Motor neuron (in vitro differentiated cells): ENCODE data around the gene TMEM74B. TPM values are rescaled to one million over a fixed set of nuclear protein-coding genes. Genes with fewer than 3 reads are reported as not detected.
"Not testable (repeated sequence)": the region's sequence is repeated elsewhere in the genome, so short reads cannot be mapped to it uniquely, and the experiment has no call there.

Experiments
- ATAC-seq, 8 experiments: fragments of 200-7000 bp; cut with Tn5 transposase; replicated peaks in 6 of 8; 2 replicates each; pipeline ENCODE4 v1.8.0; 2021; ENCODE audit warnings: mild to moderate bottlenecking in 8 of 8, moderate library complexity in 8 of 8
- H3K27ac ChIP-seq, 2 donors: fragments of 250-450 bp; sonication (Bioruptor Pico); 2 replicates each; pipeline ENCODE4 v1.9.0; 2021; ENCODE audit warnings: antibody characterized with exemption in 2 of 2, mild to moderate bottlenecking in 2 of 2, moderate library complexity in 1 of 2
- H3K4me1 ChIP-seq, 2 donors: fragments of 250-450 bp; sonication (Bioruptor Pico); replicated peaks in 1 of 2; 2 replicates each; pipeline ENCODE4 v1.6.1; 2021; ENCODE audit warnings: antibody characterized with exemption in 2 of 2, mild to moderate bottlenecking in 2 of 2, moderate library complexity in 1 of 2
- H3K4me3 ChIP-seq, 5 donors: fragments of 250-450 bp; sonication (Bioruptor Pico); 2 replicates each; pipeline ENCODE4 v1.9.0; 2021; ENCODE audit warnings: antibody characterized with exemption in 5 of 5, mild to moderate bottlenecking in 5 of 5, moderate library complexity in 4 of 5
- WGBS, 10 experiments: fragments of 450-650 bp; shearing (Covaris generic); methylation state at CpG; one replicate each; pipeline ENCODE4 v1.0.0; 2022; 5-methylcytosine and 5-hydroxymethylcytosine counted together
- in situ Hi-C, 9 experiments: fragments of 400-800 bp; cut with MboI; loops; one replicate each; pipeline ENCODE4 v1.15.0; 2021; ENCODE audit warnings: low sequenced_read_pairs in 9 of 9, low pct_unique_long_range_greater_than_20kb in 2 of 9; ENCODE audit not compliant: unreplicated experiment in 9 of 9
- total RNA-seq, 8 experiments: library from RNA; unstranded; fragments of 300-600 nt; gene quantifications; 2 replicates each; pipeline versions ENCODE4 v1.2.3 to v1.2.4, GENCODE V29; 2022

TMEM74B gene
- total RNA-seq, result 10 to 100 TPM in 3 of 8 experiments, 1 to 10 TPM in 3, under 1 TPM in 2; 0.71 to 16.9 (median 5.9) TPM

- WGBS, 10 experiments, result 0% methylated on average over 2 of the region's 76 CpGs; no CpG with 5 or more reads in 9 of the 10 experiments
- peaks cover 0 to 3% of the 10 kb centered on the region in 2 donors for H3K4me1 ChIP-seq
- peak in 7 of 8 experiments; percentile 22 to 64 (median 54) for ATAC-seq
- peak within 1 kb of the TSS; percentile 43 to 92 (median 67) for H3K4me3 ChIP-seq
- in situ Hi-C loops, result no loop called here
- peak within 1 kb of the TSS in 1 of 2 donors; percentile 18 for H3K27ac ChIP-seq
Measured at GRCh38 chr20:1184638-1185315, at the start of gene TMEM74B. TMEM74B (minus strand) TSS chr20:1184981; CDS start chr20:1183801, 1,180 bp downstream.

DNA sequence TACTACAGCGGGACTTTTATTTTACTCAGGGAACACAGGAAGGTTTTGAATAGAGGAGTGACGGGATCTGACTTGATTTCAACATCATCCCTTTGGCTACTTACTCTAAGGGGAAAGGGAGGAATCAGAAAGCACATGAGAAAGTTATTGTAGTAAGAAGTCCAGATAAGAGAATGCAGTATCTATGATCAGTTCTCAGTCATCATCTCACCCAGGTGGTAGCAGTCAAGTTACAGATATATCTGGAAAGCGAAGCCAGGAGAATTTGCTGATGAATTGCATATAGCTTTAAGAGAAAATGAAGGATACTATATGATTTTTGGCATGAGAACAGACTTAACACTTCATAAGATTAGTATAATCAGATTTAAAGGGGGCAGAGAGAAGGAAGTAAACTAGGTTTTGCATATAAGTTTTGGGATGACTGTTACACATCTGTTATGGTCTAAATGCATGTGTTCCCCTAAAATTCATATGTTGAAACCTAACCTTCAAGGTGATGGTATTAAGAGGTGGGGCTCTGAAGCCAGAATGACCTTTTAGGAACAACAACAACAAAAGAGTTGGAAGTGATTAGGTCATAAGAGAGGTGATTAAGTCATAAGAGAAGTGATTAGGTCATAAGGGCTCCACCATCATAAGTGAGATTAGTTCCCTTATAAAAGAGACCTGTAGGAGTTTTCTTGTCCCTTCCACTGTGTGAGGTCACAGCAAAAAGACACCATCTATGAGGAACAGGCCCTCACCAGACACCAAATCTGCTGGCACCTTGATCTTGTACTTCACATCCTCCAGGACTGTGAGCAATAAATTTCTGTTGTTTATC is 47.7 kb upstream of the TMEM74B start:
- in situ Hi-C loops, result no loop called here
- H3K4me3 ChIP-seq, result no peak overlapping the region
- H3K27ac ChIP-seq, result no peak overlapping the region
- 43 to 95% (median 73%) methylated on average over 1 to 3 of the region's 3 CpGs for WGBS, 10 experiments
- H3K4me1 ChIP-seq, result no peaks in the 10 kb centered on the region
- no peak for ATAC-seq

DNA sequence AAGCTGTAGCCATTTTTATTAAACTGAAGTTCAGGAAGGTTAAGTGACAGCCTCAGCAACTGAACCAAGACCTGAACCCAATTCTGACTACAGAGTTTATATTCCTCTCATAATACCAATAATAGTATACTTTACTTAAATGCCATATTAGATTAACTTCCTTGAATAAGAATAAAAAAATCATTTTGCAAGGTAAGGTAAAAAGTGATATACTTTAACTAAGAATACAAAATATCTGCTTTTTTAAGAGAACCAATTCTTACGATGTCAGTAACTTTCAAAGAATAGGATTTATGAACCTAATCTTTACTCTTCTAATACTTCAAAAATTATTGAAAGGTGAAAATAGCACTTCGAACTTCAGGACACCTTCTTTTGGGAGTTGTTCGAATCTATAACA is 44.8 kb upstream of the TMEM74B start:
- no peak overlapping the region for H3K27ac ChIP-seq
- no peak for ATAC-seq
- in situ Hi-C loops, result no loop called here
- H3K4me3 ChIP-seq, result no peak overlapping the region
- no peaks in the 10 kb centered on the region for H3K4me1 ChIP-seq
- WGBS, 10 experiments, result 33 to 82% (median 71%) methylated on average over 1 to 3 of the region's 3 CpGs

DNA sequence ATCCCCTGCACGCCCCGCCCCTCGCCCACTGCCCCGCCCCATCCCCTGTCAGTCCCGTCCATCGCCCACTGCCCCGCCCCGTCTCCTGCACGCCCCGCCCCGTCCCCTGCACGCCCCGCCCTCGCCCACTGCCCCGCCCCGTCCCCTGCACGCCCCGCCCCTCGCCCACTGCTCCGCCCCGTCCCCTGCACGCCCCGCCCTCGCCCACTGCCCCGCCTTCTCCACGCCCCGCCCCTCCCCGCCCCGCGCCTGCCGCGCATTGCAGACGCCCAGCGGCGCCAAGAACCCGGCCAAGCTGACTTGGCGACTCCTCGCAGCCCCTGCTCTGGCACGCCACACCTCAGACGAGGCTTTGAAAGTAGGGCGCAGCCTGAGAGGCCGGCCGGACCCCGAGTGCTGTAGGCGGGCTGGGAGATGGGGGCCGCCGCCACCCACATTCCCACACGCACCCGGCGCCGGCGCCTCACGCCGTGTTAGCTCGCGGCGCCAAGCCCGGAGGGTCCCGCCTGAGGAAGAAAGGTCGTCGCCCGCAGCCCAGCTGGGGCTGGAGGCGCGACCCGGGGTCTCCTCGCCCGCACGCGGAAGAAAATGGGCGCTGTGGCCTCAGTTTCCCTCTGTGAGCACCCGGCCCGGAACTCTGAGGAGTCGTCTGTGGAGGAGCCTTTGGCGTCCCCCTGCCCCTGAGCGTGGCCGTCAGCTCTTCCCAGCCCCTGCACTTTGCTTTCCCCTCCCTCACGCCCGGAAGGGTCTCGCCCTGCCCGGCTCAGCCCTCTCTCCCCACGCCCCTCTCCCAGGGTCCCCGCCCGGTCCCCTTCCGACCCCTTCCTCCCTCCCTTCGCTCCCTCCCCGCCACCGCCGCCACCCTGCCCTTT is 41.2 kb upstream of the TMEM74B start, which contains the start of gene RAD21L1:
TSS of gene RAD21L1 (plus strand) at position 262 of the 872 bp plus-strand sequence. CDS start 2,410 bp downstream, outside the sequence.
- peak; percentile 66 to 80 (median 78) for ATAC-seq
- Histone ChIP-seq H3K4me1 (no peaks in the 10 kb centered on the region), H3K4me3 (peak within 1 kb of the TSS; percentile 47 to 53 (median 48)), H3K27ac (no peak within 1 kb of the TSS)
- WGBS, 10 experiments, result 0 to 7% methylated on average over 1 to 3 of the region's 88 CpGs; no CpG with 5 or more reads in 8 of the 10 experiments
- in situ Hi-C loops, result no loop called here

DNA sequence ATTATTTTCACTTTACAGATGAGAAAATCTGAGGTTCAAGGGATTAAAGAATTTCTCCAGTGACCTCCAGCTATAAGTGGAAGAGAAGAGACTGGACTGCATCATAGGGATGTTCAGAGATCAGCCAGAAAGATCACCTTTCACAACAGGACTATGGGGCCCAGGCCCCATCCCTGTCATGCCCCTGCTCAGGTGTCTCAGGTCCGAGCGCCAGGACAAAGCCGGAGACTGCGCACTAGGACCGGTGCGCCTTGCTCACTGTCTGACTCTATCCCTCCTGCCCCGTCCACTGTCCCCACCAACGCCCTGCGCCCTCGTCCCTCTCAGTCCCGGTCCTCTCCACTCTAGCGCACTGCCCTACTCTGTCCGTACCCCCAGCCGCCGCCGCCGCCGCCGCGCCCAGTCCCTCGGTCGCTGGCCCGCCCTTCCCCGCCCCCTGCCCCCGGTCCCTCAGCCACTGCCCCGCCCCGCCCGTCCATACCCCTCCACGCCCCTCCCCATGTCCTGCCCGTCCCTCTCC is 40.5 kb upstream of the TMEM74B start:
- no peaks in the 10 kb centered on the region for H3K4me1 ChIP-seq
- no peak overlapping the region for H3K27ac ChIP-seq
- 0% methylated on average over 3 to 8 of the region's 30 CpGs; no CpG with 5 or more reads in 8 of the 10 experiments for WGBS, 10 experiments
- in situ Hi-C loops, result no loop called here
- peak; percentile 76 to 90 (median 87) for ATAC-seq
- peak overlapping the region; percentile 39 to 53 (median 48) for H3K4me3 ChIP-seq

GRCh38 chr20:1224205-1224890 is 39.6 kb upstream of the TMEM74B start:
- no peak overlapping the region for H3K27ac ChIP-seq
- in situ Hi-C loops, result loop anchor here in 3 of 9 experiments (25.0 kb wide), 1 partner anchor 412 kb away; no protein-coding TSS in a partner anchor
- H3K4me3 ChIP-seq, result peak overlapping the region in 1 of 5 donors; percentile 48
- ATAC-seq, result no peak
- WGBS, 10 experiments, result 50 to 95% (median 70%) methylated on average over 1 to 11 of the region's 20 CpGs; no CpG with 5 or more reads in 1 of the 10 experiments
- no peaks in the 10 kb centered on the region for H3K4me1 ChIP-seq

- not testable (repeated sequence) for H3K4me1 ChIP-seq, H3K4me3 ChIP-seq, H3K27ac ChIP-seq, ATAC-seq
- WGBS, 10 experiments, result 100% methylated on average over 1 of the region's 4 CpGs; no CpG with 5 or more reads in 9 of the 10 experiments
- in situ Hi-C loops, result loop anchor here in 3 of 9 experiments (25.0 kb wide), 1 partner anchor 410 kb away; no protein-coding TSS in a partner anchor
Measured at GRCh38 chr20:1222750-1223149, 38.0 kb upstream of the TMEM74B start.

DNA sequence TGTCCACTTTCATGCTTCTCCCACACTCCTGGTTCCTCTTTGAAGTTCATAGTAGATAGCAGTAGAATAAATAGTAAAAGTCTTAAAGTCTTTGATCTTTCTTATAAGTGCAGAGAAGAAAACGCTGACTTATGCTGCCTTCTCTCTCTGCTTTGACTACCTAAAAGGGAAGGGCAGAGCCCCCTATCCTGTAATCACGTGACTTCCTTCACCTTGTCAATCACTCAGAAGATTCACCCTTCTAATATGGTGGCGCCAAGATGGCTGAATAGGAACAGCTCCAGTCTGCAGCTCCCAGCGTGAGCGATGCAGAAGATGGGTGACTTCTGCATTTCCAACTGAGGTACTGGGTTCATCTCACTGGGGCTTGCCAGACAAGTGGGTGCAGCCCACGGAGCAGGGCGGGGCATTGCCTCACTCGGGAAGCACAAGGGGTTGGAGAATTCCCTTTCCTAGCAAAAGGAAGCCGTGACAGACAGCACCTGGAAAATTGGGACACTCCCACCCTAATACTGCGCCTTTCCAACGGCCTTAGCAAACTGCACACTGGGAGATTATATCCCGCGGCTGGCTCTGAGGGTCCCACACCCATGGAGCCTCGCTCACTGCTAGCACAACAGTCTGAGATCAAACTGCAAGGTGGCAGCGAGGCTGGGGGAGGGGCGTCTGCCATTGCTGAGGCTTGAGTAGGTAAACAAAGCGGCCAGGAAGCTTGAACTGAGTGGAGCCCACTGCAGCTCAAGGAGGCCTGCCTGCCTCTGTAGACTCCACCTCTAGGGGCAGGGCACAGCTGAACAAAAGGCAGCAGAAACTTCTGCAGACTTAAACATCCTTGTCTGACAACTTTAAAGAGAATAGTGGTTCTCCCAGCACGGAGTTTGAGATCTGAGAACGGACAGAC is 32.0 kb upstream of the TMEM74B start:
- not testable (repeated sequence) for H3K27ac ChIP-seq, ATAC-seq, H3K4me3 ChIP-seq, H3K4me1 ChIP-seq
- in situ Hi-C loops, result loop anchor here in 3 of 9 experiments (25.0 kb wide), 1 partner anchor 404 kb away; no protein-coding TSS in a partner anchor
- 0 to 100% (median 49%) methylated on average over 1 to 10 of the region's 19 CpGs; no CpG with 5 or more reads in 3 of the 10 experiments for WGBS, 10 experiments

- WGBS, 10 experiments, result 50 to 80% (median 70%) methylated on average over 1 to 10 of the region's 11 CpGs
- Histone ChIP-seq H3K4me1 (peaks cover 0 to 3% of the 10 kb centered on the region in 2 donors), H3K27ac (no peak overlapping the region), H3K4me3 (no peak overlapping the region)
- in situ Hi-C loops, result loop anchor here in 3 of 9 experiments (25.0 kb wide), 1 partner anchor 403 kb away; no protein-coding TSS in a partner anchor
- peak in 5 of 8 experiments; percentile 71 to 93 (median 80) for ATAC-seq
Measured at GRCh38 chr20:1215386-1216170, 30.8 kb upstream of the TMEM74B start.

DNA sequence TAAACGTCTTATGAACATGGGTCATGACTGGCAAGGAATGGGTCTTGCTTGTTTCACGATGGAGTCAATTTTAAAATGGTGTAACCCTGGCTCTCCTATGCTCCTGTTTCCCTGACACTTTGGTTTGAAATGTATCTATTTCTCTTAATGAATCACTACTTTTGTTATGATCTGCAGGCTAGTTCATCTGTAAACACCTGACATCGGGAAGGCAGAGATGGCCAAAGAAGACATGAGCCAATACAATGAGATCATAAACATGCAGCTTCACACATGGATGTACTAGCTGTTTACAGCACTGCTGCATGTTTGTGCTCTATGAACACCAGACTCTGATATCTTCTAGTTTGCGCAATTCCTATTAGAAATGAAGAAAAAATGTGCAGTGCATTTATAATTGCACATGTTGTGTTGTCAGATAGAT is 30.1 kb upstream of the TMEM74B start:
- no peak overlapping the region for H3K4me3 ChIP-seq
- in situ Hi-C loops, result loop anchor here in 3 of 9 experiments (25.0 kb wide), 1 partner anchor 403 kb away; no protein-coding TSS in a partner anchor
- peak in 5 of 8 experiments; percentile 50 to 71 (median 63) for ATAC-seq
- 31 to 100% (median 88%) methylated on average over 1 to 4 of the region's 4 CpGs for WGBS, 10 experiments
- H3K27ac ChIP-seq, result no peak overlapping the region
- peaks cover 0 to 3% of the 10 kb centered on the region in 2 donors for H3K4me1 ChIP-seq
